ENCODE data around the gene EPN3.

DNA sequence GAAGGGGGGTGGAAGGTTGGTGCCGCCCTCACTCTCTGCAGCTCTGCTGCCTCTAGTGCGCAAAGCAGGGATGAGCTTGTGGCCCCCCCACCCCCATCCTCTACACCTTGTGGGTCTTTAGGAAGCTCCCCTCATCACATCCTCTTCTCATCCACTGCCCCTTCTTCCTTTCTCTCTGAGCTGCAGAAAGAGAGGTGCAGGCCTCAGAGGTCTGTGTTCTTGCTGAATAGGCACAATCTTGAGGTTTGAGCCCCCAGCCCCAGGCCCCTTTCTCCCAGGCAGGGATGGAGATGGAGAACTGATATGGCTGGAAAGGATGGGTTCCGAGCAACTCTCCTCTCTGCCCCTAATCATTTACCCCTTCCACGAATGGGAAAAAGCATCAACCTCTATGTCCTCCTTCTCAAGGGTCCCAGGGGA lies 30.6 kb downstream of the EPN3 start:
- TF ChIP-seq, protein P1, sequence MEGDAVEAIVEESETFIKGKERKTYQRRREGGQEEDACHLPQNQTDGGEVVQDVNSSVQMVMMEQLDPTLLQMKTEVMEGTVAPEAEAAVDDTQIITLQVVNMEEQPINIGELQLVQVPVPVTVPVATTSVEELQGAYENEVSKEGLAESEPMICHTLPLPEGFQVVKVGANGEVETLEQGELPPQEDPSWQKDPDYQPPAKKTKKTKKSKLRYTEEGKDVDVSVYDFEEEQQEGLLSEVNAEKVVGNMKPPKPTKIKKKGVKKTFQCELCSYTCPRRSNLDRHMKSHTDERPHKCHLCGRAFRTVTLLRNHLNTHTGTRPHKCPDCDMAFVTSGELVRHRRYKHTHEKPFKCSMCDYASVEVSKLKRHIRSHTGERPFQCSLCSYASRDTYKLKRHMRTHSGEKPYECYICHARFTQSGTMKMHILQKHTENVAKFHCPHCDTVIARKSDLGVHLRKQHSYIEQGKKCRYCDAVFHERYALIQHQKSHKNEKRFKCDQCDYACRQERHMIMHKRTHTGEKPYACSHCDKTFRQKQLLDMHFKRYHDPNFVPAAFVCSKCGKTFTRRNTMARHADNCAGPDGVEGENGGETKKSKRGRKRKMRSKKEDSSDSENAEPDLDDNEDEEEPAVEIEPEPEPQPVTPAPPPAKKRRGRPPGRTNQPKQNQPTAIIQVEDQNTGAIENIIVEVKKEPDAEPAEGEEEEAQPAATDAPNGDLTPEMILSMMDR (IDR thresholded peaks at IDR 0.05), result no peak
- no peak for TF ChIP-seq ZFX (IDR thresholded peaks at IDR 0.05; ENCODE audit: borderline replicate concordance)
